ENCODE data around the gene HTT-AS. TPM values are rescaled to one million over a fixed set of nuclear protein-coding genes. Genes with fewer than 3 reads are reported as not detected.

Gene HTT-AS
- total RNA-seq, 4 donors from 2014 or later: not detected

GRCh38 chr4:3070709-3071500, 3.4 kb downstream of the HTT-AS start:
- intact Hi-C loops (cut with DNase I): no loop called here
- WGBS: 78% methylated on average over 3 of the region's 3 CpGs
- TF ChIP-seq POLR2AphosphoS5 (IDR thresholded peaks at IDR 0.05) (no peak), POLR2A (IDR thresholded peaks at IDR 0.05; ENCODE audit: low read depth) (no peak), EP300 (IDR thresholded peaks at IDR 0.05) (no peak)
- TF ChIP-seq, protein P1, sequence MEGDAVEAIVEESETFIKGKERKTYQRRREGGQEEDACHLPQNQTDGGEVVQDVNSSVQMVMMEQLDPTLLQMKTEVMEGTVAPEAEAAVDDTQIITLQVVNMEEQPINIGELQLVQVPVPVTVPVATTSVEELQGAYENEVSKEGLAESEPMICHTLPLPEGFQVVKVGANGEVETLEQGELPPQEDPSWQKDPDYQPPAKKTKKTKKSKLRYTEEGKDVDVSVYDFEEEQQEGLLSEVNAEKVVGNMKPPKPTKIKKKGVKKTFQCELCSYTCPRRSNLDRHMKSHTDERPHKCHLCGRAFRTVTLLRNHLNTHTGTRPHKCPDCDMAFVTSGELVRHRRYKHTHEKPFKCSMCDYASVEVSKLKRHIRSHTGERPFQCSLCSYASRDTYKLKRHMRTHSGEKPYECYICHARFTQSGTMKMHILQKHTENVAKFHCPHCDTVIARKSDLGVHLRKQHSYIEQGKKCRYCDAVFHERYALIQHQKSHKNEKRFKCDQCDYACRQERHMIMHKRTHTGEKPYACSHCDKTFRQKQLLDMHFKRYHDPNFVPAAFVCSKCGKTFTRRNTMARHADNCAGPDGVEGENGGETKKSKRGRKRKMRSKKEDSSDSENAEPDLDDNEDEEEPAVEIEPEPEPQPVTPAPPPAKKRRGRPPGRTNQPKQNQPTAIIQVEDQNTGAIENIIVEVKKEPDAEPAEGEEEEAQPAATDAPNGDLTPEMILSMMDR (IDR thresholded peaks at IDR 0.05): no peak

GRCh38 chr4:3069661-3070199, 4.6 kb downstream of the HTT-AS start:
- H3K9me3 ChIP-seq: no peaks in the 10 kb centered on the region
- peaks cover 0 to 4% (median 0%) of the 10 kb centered on the region in 4 donors for H3K27me3 ChIP-seq
- intact Hi-C loops (cut with DNase I): no loop called here
- H3K27ac ChIP-seq (replicated peaks in 1 of 4): no peak overlapping the region
- no peak for DNase-seq (ENCODE audit: extremely low spot score)
- peaks cover 7 to 8% (median 8%) of the 10 kb centered on the region in 4 donors for H3K4me1 ChIP-seq
- TF ChIP-seq, protein P1 (IDR thresholded peaks at IDR 0.05): no peak
- TF ChIP-seq POLR2A (IDR thresholded peaks at IDR 0.05; ENCODE audit: low read depth) (no peak), EP300 (IDR thresholded peaks at IDR 0.05) (no peak), POLR2AphosphoS5 (IDR thresholded peaks at IDR 0.05) (no peak)
- no peak overlapping the region for H3K4me3 ChIP-seq
- no peaks in the 10 kb centered on the region for H3K36me3 ChIP-seq
- 84% methylated on average over 16 of the region's 16 CpGs for WGBS

More at GRCh38 chr4:3070709-3071500, 3.4 kb downstream of the HTT-AS start:
- Histone ChIP-seq H3K36me3 (no peaks in the 10 kb centered on the region), H3K27me3 (peaks cover 0 to 4% (median 0%) of the 10 kb centered on the region in 4 donors), H3K4me1 (peaks cover 12 to 19% (median 16%) of the 10 kb centered on the region in 4 donors), H3K27ac (replicated peaks in 1 of 4) (no peak overlapping the region), H3K4me3 (no peak overlapping the region), H3K9me3 (no peaks in the 10 kb centered on the region)
- no peak for DNase-seq (ENCODE audit: extremely low spot score)

DNA sequence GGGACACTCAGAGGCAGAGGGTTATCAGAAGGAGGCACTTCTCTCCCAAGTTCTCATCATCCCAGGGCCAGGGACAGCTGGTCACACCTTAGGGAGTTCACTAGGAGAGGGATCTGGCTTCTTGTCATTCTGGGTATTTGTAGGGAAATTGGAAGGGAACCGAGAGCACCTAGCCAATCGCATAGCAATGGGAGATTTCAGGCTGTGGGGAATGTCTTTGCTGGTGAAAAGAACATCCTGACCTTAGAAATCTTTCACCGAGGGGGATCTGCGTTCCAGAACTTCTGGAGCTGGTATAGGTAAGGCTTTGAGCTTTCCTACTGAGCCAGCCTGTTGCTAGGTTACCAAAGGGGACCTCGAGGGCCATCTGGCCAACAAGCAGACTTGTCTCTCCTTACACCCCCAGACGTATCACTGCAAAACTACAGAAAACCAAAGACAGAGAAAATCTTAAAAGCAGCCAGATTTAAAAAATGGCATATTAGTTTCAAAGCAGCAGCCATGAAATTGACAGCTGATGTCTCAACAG, 6.8 kb downstream of the HTT-AS start:
- 77% methylated on average over 6 of the region's 6 CpGs for WGBS
- no peak for TF ChIP-seq POLR2A (IDR thresholded peaks at IDR 0.05; ENCODE audit: low read depth)
- TF ChIP-seq POLR2AphosphoS5 (IDR thresholded peaks at IDR 0.05): no peak
- TF ChIP-seq EP300 (IDR thresholded peaks at IDR 0.05): no peak
- TF ChIP-seq, protein P1 (IDR thresholded peaks at IDR 0.05): no peak
- intact Hi-C loops (cut with DNase I): no loop called here

DNA sequence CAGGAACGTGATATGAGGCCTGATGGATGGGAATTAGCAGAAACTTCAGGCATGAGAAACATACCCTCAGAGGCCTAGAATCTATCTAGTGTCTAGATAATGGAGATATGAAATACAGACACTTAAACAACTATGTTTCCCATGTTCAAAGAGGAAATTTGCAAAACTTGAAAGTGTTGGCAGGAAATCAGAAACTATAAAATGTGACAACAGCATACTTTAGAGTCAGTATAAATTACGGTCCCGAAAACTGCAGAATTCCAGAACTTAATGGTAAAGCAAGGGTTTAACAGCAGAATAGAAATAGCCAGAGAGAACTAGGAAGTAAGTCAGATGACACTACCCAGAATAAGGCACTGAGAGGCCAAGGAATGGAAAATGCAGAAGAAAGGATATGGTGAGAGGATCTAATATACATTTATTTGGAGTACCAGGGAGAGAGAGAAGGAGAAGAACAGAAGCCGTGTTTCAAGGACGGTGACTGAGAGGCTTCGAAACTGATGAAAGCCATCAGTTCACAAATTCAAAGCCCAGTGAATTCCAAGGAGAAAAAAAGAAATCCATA, 7.4 kb downstream of the HTT-AS start:
- no peaks in the 10 kb centered on the region for H3K4me1 ChIP-seq
- 90% methylated on average over 6 of the region's 6 CpGs for WGBS
- TF ChIP-seq EP300 (IDR thresholded peaks at IDR 0.05): no peak
- TF ChIP-seq POLR2AphosphoS5 (IDR thresholded peaks at IDR 0.05): no peak
- TF ChIP-seq, protein P1 (IDR thresholded peaks at IDR 0.05): no peak
- TF ChIP-seq POLR2A (IDR thresholded peaks at IDR 0.05; ENCODE audit: low read depth): no peak
- no peak overlapping the region for H3K27ac ChIP-seq (replicated peaks in 1 of 4)
- intact Hi-C loops (cut with DNase I): no loop called here
- no peaks in the 10 kb centered on the region for H3K36me3 ChIP-seq
- no peak overlapping the region for H3K4me3 ChIP-seq
- no peak for DNase-seq (ENCODE audit: extremely low spot score)
- H3K9me3 ChIP-seq: no peaks in the 10 kb centered on the region
- no peaks in the 10 kb centered on the region for H3K27me3 ChIP-seq

More for the DNA sequence above, 6.8 kb downstream of the HTT-AS start:
- Histone ChIP-seq H3K4me3 (no peak overlapping the region), H3K36me3 (no peaks in the 10 kb centered on the region), H3K27me3 (no peaks in the 10 kb centered on the region), H3K9me3 (no peaks in the 10 kb centered on the region), H3K27ac (replicated peaks in 1 of 4) (no peak overlapping the region), H3K4me1 (no peaks in the 10 kb centered on the region)
- no peak for DNase-seq (ENCODE audit: extremely low spot score)

Data from esophagus muscularis mucosa (tissue), 4 donors.